ENCODE data around the gene TM2D3.
"Not testable (repeated sequence)": the region's sequence is repeated elsewhere in the genome, so short reads cannot be mapped to it uniquely, and the experiment has no call there.

TM2D3 gene

DNA sequence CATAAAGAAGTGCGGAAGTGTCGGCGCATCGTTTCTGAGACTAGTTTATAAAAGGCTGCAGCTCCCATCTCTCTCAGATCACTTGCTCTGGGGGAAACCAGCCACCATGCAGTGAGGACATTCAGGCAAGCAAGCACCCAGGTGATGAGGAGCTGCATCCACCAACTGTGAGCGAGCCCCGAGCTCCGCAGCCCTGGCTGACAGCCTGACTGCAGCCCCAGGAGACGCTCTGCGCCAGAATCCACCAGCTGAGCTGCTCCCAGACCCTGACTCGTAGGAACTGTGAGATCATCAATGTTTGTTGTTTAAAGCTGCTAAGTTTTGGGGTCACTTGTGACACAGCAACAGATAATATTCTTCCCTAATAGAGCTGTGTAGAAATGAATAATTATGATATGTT, 5.0 kb upstream of the TM2D3 start:
- DNase-seq (ENCODE audit: low spot score) = no peak

DNA sequence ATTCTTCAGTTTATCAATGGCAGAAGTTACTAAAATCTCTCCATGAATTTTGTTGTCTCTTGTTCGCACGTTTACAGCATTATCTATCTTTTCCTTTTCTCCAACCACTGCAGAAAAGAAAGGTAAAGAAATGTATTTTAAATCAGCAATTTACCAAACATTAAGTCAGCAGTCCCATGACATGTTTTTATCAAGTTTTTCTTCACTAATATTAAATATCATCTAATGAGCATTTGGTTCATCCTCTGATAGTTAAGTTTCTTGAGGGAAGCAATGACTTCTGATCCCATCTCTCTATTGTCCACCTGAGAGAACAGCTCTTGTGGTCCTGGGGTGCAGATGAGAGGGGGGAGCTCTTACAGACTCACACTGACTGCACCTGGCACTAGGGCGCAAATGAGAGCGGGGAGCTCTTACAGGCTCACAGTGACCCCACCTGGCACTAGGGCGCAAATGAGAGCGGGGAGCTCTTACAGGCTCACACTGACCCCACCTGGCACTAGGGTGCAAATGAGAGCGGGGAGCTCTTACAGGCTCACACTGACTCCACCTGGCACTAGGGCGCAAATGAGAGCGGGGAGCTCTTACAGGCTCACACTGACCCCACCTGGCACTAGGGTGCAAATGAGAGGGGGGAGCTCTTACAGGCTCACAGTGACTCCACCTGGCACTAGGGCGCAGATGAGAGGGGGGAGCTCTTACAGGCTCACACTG, 2.6 kb upstream of the TM2D3 start:
- DNase-seq (ENCODE audit: low spot score) = peak; percentile 34

DNA sequence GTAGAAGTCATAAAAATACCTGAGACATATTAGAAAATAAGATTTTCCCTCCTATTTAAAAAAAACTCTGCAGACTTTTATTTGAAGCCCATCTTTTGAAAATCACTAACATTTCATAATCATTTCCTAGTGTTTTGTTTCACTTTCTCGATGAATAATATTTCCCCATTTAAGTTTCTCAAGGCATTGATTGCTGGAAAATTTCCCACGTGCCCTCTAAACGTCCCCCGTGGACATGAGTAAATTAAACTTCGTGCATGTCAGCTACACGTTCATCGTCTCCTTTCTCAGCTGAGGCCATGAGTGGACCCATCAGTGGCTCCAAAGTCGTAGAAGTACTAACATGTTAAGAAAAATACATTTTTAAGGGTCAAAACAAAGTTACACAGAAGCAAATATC, 2.0 kb upstream of the TM2D3 start:
- DNase-seq (ENCODE audit: low spot score) = no peak

DNA sequence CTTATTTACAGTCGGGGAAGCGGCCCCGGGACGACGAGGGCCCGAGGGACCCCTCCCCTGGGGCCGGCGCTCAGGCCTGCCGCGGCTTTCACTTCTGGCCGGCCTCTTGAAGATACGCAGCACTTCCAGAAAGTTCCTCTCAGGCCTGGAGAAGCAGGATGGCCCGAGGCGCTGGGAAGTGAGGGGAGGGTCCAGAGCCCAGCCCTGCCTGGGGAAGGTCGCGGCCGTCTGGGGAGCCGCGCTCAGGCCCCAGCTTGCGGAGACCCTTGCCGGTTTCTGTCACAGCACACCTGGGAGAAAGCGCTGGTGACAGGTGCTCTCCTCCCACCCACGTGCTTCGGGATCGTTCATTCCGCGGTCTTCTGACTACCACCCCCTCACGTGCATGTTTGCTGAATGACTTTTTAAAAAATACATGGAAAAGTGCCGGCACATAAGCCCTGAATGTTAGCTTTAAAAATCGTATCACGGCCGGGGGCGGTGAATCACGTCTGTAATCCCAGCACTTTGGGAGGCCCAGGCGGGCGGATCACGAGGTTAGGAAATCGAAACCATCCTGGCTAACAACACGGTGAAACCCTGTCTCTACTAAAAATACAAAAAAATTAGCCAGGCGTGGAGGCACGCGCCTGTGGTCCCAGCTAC, 727 bp upstream of the TM2D3 start:
- peak; percentile 75 for DNase-seq (ENCODE audit: low spot score)

DNA sequence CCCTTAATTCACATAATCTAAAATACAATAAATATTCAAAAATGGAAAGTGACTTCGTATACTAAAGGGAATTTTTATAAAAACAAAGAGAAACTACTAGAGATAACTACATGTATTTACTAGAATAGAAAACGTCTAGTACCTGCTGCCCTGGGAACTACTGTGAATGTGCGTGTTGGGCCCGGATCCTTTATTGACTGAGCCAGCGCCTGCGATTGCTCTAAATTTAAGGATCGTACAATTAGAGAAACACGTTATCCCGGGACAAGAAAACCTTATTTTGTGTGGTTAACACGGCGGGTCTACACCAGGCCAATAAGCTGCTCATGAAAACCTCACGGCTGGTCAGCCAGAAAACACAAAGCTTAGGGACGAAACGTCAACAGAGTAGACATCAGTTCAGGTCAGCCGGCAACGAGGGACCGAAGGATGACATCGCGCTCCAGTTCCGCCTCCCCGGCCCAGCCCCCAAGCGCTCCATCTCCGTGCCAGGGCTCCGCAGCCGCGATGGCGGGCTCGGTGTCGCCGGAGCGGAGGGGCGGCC, 555 bp downstream of the TM2D3 start:
- peak; percentile 66 for DNase-seq (ENCODE audit: low spot score)

DNA sequence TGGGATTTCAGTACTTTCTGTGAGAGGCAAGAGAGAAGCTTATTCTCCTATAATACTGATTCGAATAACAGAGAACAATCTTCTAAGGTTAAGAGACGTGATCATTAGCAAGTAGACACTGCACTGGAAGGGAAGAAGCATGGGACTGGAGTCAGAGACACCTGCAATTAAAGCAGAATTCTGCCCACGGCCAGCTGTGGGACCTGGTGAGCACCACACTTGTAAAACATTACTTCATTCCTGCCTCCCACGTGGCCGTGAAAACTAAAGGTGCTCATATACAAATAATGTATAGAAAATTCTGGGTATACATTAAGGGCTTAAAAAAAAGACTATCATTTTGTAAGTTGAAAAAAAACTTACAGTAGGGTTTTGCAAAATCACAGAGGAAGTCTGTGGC, 2.0 kb downstream of the TM2D3 start:
- no peak for DNase-seq (ENCODE audit: low spot score)

DNA sequence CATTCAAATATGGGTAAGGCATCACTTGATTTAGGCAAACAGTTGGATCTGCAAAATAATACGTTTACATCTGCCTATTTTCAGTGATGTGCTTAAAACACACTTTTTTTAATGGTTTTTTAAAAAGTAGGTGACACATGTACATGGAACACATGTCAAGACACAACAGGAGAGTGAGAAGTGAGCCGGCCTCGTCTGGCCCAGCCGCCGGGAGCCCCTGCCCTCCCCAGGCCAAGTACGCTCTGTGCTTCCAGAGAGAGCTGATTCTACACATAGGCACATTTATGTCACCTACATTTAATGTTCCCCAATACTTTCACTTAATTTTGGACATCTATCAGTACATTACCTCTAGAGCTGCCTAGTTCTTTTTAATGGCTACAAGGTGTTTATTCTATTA, 3.8 kb downstream of the TM2D3 start:
- no peak for DNase-seq (ENCODE audit: low spot score)

DNA sequence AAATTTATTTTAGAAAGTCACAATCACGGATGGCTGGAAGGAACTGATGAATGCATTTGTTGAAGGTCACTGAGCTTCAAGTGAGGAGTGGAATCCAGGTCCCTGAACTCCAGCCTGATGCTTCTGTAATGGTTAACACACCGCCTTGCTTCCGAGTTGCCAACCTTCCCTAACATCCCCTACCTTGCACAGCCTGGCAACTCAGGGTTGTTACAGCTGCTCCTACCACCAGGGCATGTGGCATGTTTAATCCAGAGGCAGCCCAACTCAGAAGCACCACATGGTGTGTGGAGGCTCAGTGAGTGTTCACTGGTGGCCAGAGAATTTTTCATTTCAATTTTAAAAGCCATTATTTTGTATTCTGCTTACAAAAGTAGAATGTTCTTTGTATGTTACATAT, 4.9 kb downstream of the TM2D3 start:
- no peak for DNase-seq (ENCODE audit: low spot score)

DNA sequence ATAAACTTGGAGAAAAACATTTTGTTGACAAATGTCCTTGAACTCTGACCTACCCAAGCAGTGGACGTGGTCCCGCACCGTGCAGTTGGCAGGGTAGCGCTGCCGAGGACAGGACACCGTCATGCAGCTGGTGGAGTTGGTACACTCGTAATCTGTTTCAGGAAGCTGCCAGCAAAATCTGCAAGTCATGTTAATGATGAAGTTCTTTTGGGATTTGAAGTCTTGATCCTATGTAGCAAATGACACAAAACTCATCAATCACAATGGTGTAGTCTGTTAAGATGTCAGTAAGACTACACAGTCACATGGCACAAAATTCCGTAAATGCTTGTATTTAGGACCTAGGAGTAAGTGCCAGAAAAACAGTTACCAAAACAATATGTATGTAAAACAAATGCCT, 5.5 kb downstream of the TM2D3 start:
- DNase-seq (ENCODE audit: low spot score) = no peak

DNA sequence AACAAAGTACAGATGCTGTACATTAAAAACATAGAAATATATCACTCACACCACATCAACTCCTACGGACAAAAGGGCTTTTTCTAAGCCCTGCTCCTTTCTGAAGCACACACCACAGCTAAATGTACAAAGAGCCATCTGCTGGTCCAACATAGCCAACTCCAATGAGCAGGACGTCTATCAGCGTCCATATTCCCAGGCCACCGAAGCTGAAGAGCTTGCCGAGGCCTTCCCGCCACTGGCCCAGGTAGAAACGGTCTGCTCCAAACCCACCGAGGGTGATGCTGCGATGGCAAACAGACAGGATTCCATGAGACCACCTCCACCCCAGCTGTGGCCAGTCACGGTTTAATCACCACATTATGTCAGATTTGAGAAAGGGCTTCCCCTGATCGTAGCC, 9.8 kb downstream of the TM2D3 start:
- no peak for DNase-seq (ENCODE audit: low spot score)

DNA sequence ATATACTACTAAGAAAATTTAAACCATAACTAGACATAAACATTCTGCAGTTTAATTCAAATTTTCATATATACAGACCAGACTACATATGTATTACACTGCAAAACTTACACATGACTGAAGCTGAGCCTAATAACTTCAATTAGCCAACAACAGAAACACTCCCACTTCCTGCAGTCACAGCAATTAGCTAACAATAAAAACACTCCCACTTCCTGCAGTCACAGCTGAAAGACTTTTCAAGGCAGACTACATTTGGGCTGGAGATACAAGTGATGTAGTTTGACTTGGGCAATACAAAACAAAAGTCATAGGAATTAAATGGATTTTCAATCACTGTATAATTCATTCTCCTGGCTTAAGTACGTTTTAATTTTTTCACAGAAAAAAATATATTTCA, 10.3 kb downstream of the TM2D3 start:
- no peak for DNase-seq (ENCODE audit: low spot score)

DNA sequence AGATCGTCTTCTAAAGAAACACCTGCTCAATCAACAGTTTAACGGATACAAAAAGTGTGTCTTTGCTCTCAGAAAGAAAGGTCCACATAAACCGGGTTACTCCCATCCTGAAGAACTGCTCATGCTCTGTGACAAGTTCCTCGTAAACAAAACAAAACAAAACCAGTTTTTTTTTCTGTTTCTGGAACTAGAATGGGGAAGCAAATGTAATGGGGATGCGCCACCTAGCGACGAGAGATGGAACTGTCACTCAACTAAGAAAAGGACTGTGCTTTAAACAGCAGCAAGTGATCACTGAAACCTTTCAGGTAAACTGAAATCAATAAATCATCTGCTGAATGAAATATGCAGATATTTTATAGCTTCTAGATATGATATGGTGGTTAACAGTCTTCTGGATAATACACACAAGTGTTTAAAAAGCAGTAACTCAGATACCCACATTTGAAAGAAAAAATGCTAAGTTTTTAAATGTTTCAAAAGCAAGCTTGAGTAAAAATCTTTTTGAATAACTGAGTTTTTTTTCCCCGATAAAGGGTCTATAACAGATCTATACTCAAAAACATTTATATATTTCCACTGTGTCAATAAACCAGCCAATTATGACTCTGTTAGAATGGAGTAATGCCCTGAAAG, 10.9 kb downstream of the TM2D3 start:
- peak; percentile 70 for DNase-seq (ENCODE audit: low spot score)

DNA sequence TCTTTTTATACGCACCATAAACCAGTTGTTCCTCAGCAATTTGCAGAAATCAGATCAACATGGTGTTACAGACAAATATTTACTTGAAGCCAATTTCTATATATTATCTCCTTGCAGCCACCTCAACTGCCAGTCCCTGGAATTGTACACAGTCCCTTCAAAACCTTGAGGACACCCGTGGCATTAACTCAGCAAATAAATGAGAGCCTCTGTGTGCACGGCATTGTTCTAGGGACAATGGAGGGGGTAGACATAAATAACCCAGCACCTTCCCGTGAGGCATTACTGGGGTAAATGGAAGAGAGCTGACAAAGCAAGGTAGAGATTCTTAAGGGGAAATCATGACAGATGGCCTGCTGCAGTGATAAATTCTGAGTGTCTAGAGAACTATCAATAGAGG, 12.5 kb downstream of the TM2D3 start:
- no peak for DNase-seq (ENCODE audit: low spot score)

DNA sequence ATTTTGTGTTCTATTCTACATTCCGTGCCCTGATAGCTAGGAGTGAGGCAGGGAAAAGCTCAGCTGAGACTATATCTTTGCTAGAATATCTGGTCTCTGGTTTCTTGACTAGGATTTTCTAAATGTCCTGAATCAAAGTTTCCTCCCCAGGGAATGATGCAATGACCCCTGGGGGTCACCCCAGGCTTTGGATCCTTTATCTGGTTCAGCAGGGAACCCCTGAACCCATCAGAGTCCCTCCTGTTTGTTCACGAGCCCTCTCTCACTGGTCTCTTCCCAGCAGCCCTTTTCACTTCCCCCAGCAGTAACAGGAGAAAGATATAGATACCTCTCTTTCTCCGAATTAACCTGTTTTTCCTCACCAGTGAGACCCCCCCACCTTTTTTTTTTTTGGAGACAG, 14.3 kb downstream of the TM2D3 start:
- no peak for DNase-seq (ENCODE audit: low spot score)

DNA sequence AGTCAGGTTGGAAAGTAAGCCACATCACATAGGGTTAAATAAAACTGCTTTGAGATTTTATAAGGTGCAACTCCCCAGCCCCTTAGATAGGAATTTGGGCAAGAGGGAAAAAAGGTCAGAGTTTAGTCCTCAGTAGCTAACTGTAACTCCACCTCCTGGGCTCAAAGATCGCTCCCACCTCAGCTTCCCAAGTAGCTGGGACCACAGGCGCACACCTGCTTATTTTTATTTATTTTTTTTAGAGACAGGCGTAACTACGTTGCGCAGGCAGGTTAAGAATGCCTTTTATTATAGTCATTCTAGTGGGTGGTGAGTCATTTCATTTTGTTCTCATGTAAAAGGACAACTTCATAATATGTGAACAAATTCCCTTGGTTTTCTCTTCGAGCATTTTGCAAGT, 14.7 kb downstream of the TM2D3 start:
- DNase-seq (ENCODE audit: low spot score) = no peak

DNA sequence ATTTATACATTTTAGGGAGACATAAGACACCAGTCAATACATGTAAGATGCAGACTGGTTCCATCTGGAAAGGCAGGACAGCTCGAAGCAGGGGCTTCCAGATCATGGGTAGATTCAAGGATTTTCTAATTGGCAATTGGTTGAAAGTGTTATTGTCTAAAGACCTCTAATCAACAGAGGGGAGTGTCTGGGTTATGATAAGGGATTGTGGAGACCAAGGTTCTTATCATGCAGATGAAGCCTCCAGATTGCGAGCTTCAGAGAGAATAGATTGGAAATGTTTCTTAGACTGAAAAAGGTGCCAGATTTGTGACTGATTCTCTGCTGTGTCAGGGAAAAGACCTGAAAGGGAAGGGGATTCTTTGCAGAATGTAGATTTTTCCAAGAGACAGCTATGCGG, 15.1 kb downstream of the TM2D3 start:
- DNase-seq (ENCODE audit: low spot score) = no peak

DNA sequence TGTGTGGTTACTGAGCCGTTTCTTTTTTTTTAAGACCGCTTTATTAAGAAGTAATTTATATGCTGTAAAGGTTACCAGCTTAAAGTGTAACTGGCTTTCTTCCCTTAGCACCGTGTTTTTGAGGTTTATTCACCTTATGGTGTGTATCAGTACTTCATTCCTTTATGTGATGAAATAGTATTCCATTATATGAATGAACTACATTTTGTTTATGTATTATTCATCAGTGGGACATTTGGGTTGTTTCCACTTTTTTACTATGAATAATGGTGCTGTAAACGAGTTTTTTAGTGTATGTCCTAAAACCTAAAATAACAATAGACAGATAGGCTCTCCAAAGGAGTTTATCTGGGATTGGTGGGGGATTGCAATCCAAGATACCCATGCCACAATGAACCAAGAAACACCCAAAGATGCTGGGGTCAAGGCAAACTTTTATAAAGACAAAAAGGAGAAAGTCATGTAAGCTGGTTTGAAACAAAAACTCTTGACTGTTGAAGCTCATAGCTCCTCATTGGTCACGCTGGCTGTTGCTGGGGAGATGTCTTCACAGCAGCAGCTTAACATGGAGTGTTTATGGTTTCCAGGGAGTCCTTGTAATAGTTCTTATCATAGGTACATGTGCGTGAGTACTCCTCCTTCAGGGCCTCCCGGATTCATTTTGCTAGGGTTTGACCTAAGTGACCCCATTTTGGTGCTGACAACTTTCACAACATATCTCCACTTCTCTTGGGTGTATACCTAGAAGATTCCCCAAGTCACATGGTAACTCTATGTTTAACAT, 16.0 kb downstream of the TM2D3 start:
- DNase-seq (ENCODE audit: low spot score) = no peak

DNA sequence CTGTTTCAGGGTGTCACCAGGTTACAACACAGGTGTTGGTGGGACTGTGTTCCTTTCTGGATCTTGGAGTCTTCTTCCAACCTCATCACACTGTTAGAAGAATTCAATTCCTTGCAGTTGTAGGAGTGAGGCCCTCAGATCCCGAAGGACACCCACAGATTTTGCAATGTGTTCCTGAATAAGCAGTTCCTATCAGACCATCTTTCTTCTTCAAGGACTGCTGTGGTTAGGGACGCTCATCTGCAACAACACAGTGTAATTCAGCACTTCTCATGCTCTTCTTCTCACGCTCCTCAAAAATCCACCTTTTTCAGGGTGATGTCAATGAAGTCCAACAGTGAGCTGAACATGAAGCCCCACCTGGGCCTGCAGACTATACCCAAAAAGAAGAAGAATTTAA, 18.8 kb downstream of the TM2D3 start:
- no peak for DNase-seq (ENCODE audit: low spot score)

DNA sequence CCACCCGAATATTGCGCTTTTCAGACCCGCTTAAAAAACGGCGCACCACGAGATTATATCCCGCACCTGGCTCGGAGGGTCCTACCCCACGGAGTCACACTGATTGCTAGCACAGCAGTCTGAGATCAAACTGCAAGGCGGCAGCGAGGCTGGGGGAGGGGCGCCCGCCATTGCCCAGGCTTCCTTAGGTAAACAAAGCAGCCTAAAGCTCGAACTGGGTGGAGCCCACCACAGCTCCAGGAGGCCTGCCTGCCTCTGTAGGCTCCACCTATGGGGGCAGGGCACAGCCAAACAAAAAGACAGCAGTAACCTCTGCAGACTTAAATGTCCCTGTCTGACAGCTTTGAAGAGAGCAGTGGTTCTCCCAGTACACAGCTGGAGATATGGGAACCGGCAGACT, 25.5 kb downstream of the TM2D3 start:
- not testable (repeated sequence) for DNase-seq (ENCODE audit: low spot score)

DNA sequence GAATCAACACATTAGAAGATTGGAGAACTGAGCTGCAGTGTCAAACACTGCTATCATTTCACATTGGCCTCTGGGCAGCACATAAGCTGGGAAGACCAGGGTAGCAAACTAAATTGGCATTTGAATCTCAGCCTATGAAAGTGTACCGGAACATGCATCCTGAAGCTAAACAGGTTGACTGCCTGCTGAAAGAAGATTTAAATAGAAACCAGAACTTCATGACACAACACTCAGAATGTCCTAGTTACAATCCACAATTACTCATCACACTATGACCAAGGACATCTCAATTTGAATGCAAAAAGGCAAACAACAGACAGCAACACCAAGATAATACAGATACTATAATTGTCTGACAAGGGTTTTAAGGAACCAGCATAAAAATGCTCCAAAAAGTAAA, 26.2 kb downstream of the TM2D3 start:
- DNase-seq (ENCODE audit: low spot score) = no peak

DNA sequence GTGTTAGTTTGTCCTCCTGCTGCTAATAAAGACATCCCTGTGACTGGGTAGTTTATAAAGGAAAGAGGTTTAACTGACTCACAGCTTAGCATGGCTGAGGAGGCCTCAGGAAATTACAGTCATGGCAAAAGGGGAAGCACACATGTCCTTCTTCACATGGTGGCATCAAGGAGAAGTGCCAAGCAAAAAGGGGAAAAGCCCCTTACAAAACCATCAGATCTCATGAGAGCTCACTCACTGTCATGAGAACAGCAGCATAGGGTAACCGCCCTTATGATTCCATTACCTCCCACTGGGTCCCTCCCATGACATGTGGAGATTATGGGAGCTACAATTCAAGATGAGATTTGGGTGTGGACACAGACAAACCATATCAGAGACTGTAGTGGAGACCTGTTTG, 27.0 kb downstream of the TM2D3 start:
- no peak for DNase-seq (ENCODE audit: low spot score)
